Posterior vena cava (tissue), 2 donors: ENCODE results near the gene EFCAB11. TPM values are rescaled to one million over a fixed set of nuclear protein-coding genes. Genes with fewer than 3 reads are reported as not detected.

Source experiments
- DNase-seq: peaks from one replicate; pipeline ENCODE4 v3.0.0-alpha.2; 2020; ENCODE audit warnings: low spot score
- intact Hi-C, 2 donors: fragments of 100-400 bp; cut with DNase I; formaldehyde crosslinking; loops; one replicate each; pipeline versions ENCODE4 v1.14.1 to v1.14.2; 2022 to 2023
- long read RNA-seq, 2 donors: library from polyadenylated mRNA; unstranded; transcript quantifications; one replicate each; pipeline ENCODE4 v2.0.0, GENCODE V29; 2020 to 2021
- total RNA-seq, 2 donors: library from RNA; stranded (reverse); fragmentation: NEBNext Ultra II Directional; extraction: Animal tissue kit (Norgen Biotek cat#: 25700); gene quantifications; one replicate each; pipeline ENCODE4 v1.2.1, GENCODE V29; 2021
- donor health status: DM: yes; HTN: yes; CAD: no.
- donor health status: DM: yes; HTN: yes; CAD: no.

Gene EFCAB11, protein sequence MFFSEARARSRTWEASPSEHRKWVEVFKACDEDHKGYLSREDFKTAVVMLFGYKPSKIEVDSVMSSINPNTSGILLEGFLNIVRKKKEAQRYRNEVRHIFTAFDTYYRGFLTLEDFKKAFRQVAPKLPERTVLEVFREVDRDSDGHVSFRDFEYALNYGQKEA
- total RNA-seq = 1 to 10 TPM; 4.8 to 6.1 TPM
- long read RNA-seq, donor 1 = 0 reads
- long read RNA-seq, donor 2, partial matches to known transcripts = 0 of 4 reads
- long read RNA-seq, donor 2, other reads (novel, unspliced or antisense) = 1 of 4 reads

DNA sequence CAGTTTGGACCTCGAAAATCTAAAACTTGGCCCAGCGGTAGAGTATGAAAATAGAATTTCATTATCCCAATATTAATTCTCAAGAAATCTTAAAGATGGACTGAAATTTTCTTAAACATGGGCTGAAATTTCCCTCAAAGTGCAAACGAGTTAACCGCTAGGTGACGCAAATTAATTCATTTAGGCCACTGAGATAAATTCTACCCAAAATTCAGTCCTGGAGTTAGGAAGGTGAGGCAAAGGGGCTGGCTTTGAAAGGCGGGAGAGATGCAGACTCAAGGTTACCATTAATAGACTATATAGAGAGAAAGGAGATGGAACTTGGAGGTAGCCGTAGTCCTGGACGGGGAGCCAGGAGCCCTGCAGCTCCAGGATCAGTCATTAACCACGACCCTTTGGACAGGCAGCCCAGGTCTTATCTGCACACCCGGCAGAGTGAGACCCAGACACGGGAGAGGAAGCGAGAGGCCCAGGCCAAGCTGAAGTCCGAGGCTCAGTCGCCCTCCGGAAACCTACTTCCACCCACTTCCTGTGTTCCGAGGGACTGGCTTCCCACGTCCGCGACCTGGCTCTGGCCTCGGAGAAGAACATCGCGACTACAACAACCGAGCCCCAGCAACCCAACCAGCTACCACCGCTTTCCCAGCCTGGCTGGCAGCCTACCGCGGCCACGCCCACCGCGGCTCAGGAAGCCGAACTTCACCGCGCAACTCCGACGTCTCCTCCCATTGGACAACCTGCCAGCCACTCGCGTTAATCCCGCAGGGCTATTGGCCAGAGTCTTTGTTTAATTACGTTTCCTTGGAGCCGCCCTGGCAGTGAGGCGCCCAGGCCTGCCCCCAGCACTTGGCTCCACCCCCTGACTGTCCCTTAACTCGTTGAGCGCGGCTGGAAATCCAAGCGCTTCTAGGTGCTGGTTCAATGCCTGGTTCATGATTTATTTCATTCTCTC lies at the start of gene EFCAB11:
Gene EFCAB11, minus strand, starts transcription at position 661 of the 952 bp plus-strand sequence. Its CDS starts 70 bp downstream, at position 591.
- intact Hi-C loops = no loop called here

DNA sequence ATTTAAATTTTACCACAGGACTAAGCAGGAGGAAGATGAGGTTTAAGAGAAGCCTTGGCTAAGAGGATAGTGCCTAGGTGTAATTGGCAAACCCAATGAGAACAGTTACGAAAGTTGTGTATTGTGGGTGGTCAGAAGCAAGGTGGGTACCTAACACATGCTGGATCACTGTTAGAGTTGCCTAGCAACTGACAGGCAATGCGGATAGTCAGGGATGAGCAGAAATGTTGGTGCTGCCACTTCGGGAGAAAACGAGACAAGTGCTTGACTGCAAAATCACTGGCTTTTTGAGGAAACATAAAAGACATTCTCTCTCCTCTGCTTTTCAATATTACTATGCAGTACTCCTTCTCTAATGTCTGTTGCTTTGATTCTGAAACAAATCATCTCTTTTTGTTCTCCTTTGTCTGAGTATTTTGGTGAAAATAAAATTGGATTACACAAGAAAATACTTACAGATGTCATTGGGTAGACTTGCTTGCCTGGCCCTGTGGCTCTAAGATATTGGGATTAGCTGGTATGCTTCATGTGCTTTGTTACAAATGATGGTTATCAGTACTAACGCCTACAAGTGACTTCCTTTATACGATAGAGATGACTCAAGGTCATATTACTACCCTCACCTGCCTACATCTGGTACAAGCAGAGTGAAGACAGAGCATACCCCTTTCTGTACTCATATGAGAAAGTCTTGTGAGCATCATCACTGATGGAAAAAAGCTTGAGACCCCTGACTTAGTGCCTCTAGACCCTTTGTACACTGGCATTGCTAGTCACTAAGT lies 49.2 kb upstream of the EFCAB11 start:
- intact Hi-C loops = no loop called here
- no peak for DNase-seq

More for the DNA sequence above, at the start of gene EFCAB11:
- peak; percentile 98 for DNase-seq

GRCh38 chr14:90000935-90001334 lies 46.4 kb upstream of the EFCAB11 start:
- intact Hi-C loops = no loop called here
- no peak for DNase-seq

DNA sequence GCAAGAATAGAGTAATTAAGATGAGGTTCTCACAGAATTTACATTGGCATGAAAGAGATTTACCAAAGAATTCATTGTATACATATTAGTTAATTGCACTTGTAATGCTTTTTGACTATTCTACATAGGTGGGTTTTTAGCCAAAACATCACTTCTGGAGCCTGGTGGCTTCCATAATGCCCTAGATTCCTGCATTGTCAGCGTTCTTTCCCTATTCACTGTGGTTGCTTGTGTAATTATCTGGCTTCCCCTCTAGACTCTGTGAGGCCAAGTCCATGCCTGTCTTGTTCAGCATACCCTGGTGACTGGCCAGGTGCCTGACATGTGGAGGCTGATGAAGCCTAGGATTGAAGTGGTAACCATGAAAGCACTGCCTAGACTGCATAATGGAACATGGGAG lies 42.4 kb upstream of the EFCAB11 start:
- intact Hi-C loops = no loop called here
- DNase-seq = no peak

- intact Hi-C loops = no loop called here
- DNase-seq = no peak
Observed at GRCh38 chr14:89992273-89992672, 37.7 kb upstream of the EFCAB11 start.

GRCh38 chr14:89990623-89991275 lies 36.2 kb upstream of the EFCAB11 start:
- intact Hi-C loops = no loop called here
- DNase-seq = no peak

- no peak for DNase-seq
- intact Hi-C loops = no loop called here
Observed at GRCh38 chr14:89990218-89990617, 35.7 kb upstream of the EFCAB11 start.

DNA sequence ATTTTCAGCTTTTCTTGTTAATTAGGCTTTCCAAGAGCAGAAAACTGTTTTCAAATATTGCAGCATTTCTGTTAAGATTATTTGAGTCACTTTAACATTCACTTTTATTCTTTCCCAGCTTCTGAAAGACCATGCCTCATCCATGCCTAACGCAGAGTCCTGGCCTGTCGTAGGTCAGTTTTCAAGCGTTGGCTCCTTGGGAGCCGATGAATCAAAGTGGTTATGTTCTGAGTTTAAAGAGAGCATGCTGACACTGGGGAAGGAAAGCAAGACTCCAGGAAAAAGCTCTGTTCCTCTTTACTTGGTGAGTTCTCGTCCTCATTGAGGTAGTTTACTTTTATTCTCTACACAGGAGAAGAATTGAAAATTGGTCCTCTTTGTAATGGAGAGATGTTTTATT lies 34.3 kb upstream of the EFCAB11 start:
- no peak for DNase-seq
- intact Hi-C loops = no loop called here

GRCh38 chr14:89987161-89987475 lies 32.6 kb upstream of the EFCAB11 start:
- intact Hi-C loops = no loop called here
- DNase-seq = no peak

- DNase-seq = no peak
- intact Hi-C loops = no loop called here
Observed at GRCh38 chr14:89986462-89987160, 32.1 kb upstream of the EFCAB11 start.

- intact Hi-C loops = no loop called here
- no peak for DNase-seq
Observed at GRCh38 chr14:89983375-89983774, 28.8 kb upstream of the EFCAB11 start.

GRCh38 chr14:89978656-89979055 lies 24.1 kb upstream of the EFCAB11 start:
- intact Hi-C loops = no loop called here
- DNase-seq = no peak

- intact Hi-C loops = no loop called here
- DNase-seq = no peak
Observed at GRCh38 chr14:89977668-89978067, 23.1 kb upstream of the EFCAB11 start.

DNA sequence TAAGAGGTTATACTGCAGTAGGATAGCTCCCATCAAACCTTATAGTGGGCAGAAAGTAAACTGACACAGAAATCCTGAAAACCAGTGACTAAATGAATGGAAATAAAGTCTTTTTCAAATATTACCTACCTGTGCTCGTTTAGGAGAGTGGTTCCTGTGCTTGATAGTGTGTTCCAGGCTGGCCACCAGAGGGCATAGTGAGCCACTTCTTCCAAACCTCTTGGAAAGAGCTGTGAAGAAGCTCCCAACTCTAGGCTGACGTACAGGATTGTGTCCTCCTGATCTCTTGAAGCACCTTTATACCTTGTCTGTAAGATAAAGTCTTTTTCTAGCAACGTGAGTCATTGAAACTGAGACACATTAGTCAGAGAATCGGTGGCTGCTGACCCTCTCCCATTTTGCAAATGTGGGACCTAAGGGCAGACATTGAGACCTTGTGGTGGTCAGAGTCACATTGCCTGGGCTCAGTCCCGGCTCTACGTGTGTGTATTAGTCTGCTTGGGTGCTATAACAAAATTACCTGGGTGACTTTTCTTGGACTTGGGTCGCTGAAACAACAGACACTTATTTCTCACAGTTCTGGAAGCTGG lies 18.8 kb upstream of the EFCAB11 start:
- DNase-seq = peak; percentile 84
- intact Hi-C loops = no loop called here

DNA sequence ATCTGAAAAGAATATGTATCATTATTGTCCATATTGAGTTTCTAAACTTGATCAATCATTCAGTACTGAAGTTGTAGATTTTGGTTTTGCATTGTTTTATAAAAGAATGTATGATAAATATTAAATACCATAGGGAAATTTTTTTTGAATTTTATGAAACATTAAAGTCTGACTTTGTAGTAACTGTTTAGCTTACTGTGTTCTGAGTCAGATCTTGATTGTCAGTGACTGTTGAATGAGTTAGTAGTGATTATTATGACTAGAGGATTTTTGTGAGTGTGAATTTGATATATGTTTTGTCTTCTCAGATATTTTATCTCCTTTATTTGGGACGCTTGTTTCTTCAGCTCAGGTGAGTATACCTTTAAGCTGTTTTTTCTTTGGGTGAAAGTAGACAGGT lies 11.3 kb upstream of the EFCAB11 start:
- intact Hi-C loops = no loop called here
- DNase-seq = no peak

GRCh38 chr14:89963288-89963978 lies 8.9 kb upstream of the EFCAB11 start:
- intact Hi-C loops = no loop called here
- no peak for DNase-seq

DNA sequence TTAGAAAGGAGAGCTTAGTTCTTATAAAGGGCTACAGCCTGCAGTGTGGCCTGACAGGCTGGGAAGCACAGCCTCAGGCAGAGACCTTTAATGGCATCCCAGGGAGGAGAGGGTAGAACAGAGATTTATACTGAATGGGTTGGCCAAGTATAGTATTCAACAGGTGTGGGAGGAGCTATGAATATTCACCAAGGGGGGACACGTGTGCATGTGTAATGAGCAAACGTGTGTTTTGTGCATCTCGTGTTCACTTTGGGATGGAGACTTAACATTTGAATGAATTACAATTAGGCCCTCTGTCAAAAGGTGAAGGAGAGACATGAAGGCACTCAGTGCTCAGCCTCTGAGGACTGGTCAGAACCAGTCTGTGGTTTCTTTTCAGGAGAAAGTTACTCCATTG lies 6.4 kb upstream of the EFCAB11 start:
- intact Hi-C loops = no loop called here

DNA sequence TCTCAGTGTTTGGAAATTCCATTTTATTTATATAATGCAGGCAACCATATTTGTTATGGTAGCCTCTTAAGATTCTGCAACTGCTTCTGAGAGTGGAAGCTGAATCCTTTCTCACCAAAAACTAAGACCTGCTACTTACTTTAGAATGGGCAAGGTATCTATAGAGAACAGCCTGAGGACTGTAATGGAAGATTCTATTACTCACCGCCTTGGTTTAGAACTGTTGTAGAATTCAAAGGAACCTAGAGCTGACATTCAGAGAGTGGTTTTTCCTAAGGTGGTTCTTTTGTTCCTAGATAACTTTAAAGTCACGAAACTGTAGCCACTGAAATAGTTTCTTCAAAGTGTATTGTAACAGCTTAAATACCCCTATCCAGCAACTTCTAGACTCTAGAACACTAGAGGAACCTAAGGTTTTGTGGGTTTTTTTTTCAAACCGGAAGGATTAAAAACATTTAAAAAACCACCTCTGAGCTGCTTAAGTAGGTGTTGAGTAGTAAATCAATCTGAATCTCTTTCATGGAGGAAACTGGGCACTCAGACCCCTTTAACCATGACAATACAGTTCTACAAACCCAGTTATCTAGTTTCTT lies 5.4 kb upstream of the EFCAB11 start:
- intact Hi-C loops = no loop called here
- DNase-seq = no peak

More for the DNA sequence above, 6.4 kb upstream of the EFCAB11 start:
- DNase-seq = no peak
